RWPE1 (cell line): ENCODE data around the gene PPFIBP1.

Experiments used
- CTCF ChIA-PET: fragments of 350-600 bp; sonication (Branson Sonifier 250); formaldehyde crosslinking; extraction: SDS; loops from one replicate; lab custom pipeline; 2021; lab: Yijun Ruan, JAX
- POLR2A ChIA-PET: fragments of 400-600 bp; formaldehyde crosslinking; extraction: SDS; loops from one replicate; lab custom pipeline; 2020; ENCODE audit warnings: antibody characterized with exemption; ENCODE audit not compliant: low non-redundant PET; lab: Yijun Ruan, JAX
- DNase-seq: peaks from one replicate; pipeline ENCODE4 v3.0.0; 2012; ENCODE audit warnings: low spot score
- H3K27ac ChIP-seq: fragments of 450-650 bp; 2 replicates; pipeline ENCODE4 v1.5.1; 2017
- TF ChIP-seq, protein P1 (sequence below): fragments of 450-650 bp; conservative IDR thresholded peaks from 2 replicates; pipeline ENCODE4 v1.5.1; 2017; ENCODE audit warnings: low read depth, mild to moderate bottlenecking

Gene PPFIBP1

DNA sequence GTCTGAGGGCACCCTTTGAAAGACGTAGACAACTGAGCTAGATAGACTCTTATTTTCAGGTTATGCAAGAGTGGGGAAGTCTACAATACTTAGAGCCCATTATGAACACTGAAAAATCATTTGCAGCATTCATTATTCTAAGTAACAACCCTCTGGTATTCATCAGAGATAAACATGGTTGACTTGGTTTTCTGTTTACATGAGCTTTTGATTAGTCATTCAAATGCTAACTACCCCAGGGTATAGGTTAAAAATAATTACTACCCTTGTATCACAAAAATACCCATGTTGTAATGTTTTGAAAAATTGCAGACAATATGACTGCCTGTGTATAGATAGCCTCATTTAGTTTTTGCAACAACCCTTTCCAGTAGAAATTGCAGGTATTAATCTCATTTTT lies 78.5 kb downstream of the PPFIBP1 start:
- CTCF ChIA-PET = interaction anchor here (0.6 to 0.7 kb wide), 2 partner anchors 14 to 177 kb away, joined by 3 read pairs; no protein-coding TSS in a partner anchor
- H3K27ac ChIP-seq = no peak overlapping the region
- no peak for DNase-seq
- POLR2A ChIA-PET = no interaction called here
- TF ChIP-seq, protein P1, sequence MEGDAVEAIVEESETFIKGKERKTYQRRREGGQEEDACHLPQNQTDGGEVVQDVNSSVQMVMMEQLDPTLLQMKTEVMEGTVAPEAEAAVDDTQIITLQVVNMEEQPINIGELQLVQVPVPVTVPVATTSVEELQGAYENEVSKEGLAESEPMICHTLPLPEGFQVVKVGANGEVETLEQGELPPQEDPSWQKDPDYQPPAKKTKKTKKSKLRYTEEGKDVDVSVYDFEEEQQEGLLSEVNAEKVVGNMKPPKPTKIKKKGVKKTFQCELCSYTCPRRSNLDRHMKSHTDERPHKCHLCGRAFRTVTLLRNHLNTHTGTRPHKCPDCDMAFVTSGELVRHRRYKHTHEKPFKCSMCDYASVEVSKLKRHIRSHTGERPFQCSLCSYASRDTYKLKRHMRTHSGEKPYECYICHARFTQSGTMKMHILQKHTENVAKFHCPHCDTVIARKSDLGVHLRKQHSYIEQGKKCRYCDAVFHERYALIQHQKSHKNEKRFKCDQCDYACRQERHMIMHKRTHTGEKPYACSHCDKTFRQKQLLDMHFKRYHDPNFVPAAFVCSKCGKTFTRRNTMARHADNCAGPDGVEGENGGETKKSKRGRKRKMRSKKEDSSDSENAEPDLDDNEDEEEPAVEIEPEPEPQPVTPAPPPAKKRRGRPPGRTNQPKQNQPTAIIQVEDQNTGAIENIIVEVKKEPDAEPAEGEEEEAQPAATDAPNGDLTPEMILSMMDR = no peak

DNA sequence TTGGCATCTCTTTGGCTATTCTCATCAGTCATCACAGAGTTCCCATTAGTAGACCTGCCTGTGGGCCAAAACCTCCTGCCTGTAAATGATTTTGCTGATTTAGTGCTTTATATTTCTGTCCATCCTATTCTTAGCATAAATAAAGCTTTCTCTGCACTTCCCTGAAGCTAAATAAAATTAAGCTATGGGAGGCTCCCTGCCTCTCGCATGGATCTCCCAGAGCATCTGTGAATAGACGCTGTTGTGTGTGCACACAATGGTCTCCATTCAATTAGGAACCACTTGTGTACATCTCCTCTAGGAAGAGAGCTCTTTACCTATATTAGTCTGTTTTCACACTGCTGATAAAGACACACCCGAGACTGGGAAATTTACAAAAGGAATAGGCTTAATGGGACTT lies 80.4 kb downstream of the PPFIBP1 start:
- POLR2A ChIA-PET = no interaction called here

DNA sequence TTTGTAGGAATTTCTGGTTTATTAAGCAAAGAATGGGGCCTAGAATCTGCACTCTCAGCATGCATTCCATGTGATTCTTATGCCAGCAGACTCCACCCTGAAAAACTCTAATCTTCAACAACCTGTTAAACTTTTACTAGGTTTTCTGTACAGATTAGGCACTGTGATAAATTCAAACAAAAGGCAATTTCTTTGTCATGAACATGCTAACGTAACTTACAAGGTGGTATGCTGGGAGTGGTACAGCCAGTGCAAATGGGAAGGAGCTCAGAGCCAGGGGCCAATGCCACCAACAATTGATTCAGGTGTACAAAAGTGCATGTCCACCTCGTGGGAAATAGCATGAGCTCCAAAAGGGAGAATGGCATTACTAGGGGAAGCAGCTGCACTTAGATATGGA lies 83.0 kb downstream of the PPFIBP1 start:
- POLR2A ChIA-PET = no interaction called here
- no peak overlapping the region for H3K27ac ChIP-seq
- no peak for DNase-seq
- TF ChIP-seq, protein P1 = no peak
- CTCF ChIA-PET = no interaction called here

More for the DNA sequence above, 80.4 kb downstream of the PPFIBP1 start:
- DNase-seq = no peak
- no peak overlapping the region for H3K27ac ChIP-seq
- TF ChIP-seq, protein P1 = no peak
- CTCF ChIA-PET = interaction anchor here (0.6 kb wide), 1 partner anchor 51 kb away, joined by 3 read pairs; no protein-coding TSS in a partner anchor

DNA sequence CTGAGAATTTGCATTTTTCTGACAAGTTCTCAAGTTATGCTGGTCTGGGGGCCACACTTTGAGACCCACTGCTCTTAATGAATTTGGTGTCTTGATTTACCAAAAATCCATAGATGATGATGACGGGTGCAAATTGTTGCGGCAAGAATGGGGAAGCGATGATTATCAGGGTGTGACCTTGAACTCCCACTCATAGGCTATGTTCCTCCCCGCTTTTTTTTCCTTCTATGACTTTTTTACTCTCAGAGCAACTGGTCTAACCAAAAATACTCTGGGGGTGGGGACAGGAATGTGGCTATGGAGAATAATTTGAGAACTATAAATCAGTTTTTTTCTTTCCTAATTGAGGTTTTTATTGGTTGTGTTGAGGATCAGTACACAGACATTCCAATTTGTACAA lies 83.6 kb downstream of the PPFIBP1 start:
- TF ChIP-seq, protein P1 = no peak
- no peak overlapping the region for H3K27ac ChIP-seq
- ChIA-PET CTCF (no interaction called here), POLR2A (no interaction called here)
- DNase-seq = no peak

DNA sequence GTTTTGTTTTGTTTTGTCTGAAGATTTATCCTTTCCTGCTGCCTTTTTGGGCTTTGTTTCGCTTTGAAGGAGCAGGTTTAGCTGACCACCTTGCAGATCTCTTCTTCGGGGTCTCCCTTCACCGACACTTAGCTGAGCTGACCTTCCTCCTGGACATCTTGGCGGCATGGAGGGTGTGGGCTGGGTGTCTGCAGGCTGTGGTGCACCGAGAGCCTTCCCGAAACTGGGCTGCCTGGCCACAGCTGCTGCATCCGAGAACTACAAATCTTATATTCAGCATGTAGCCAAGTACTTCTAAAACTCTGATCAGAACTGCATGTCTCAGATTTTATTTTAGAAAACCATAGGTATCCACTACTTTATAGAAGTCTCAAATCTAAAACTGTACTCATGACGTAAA lies 84.9 kb downstream of the PPFIBP1 start:
- H3K27ac ChIP-seq = peak overlapping the region; percentile 56
- no peak for DNase-seq
- POLR2A ChIA-PET = no interaction called here
- TF ChIP-seq, protein P1 = no peak
- CTCF ChIA-PET = no interaction called here

DNA sequence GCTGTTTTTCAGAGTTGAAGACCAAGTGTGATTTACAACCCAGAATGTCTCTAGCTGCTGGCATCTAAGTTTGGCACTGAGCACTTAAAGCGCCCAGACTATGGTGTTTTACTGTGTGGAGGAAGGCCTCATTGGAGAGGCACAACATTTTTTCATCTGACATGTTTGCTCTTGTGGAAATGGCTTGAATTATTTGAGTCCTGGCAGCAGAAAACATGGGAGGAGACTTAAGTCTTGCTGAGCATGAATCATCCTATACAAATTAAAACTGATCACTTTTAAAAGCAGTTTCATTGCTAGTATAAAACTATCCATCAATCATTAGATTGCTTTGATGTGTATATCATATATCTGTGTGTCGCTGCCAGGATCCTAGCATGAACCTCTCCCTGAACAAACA lies 86.4 kb downstream of the PPFIBP1 start:
- no peak overlapping the region; the same call in 1 of the 2 replicates for H3K27ac ChIP-seq
- TF ChIP-seq, protein P1 = no peak
- POLR2A ChIA-PET = no interaction called here
- DNase-seq = no peak
- CTCF ChIA-PET = no interaction called here
